Panc1 (cell line): ENCODE data around the gene CCNI. TPM values are rescaled to one million over a fixed set of nuclear protein-coding genes. Genes with fewer than 3 reads are reported as not detected.

ENCODE experiments used
- ATAC-seq: fragments of 200-7000 bp; cut with Tn5 transposase; 2 replicates; pipeline ENCODE4 v1.9.1; 2020; ENCODE audit warnings: mild to moderate bottlenecking, moderate library complexity
- BruUV-seq: library from RNA; stranded (reverse); fragments of 400-500 nt; replicated peaks from 2 replicates; lab custom pipeline; 2021; lab: Mats Ljungman, UMichigan
- CTCF ChIA-PET: fragments of 300-600 bp; sonication (Branson Sonifier 250); formaldehyde crosslinking; loops from one replicate; lab custom pipeline; 2022; ENCODE audit warnings: antibody characterized with exemption; lab: Charles Lee
- POLR2A ChIA-PET: fragments of 300-600 bp; sonication (Branson Sonifier 250); formaldehyde crosslinking; loops from one replicate; lab custom pipeline; 2022; ENCODE audit warnings: antibody characterized with exemption; lab: Charles Lee
- DNase-seq: peaks from one replicate; pipeline ENCODE4 v3.0.0-alpha.2; 2010; ENCODE audit warnings: low read depth, low spot score
- H3K27ac ChIP-seq: 2 replicates; pipeline ENCODE4 v1.5.1; 2011; ENCODE audit warnings: mild to moderate bottlenecking, low read length, inconsistent platforms
- H3K27me3 ChIP-seq: fragments of 200-500 bp; sonication (Bioruptor generic); 2 replicates; pipeline ENCODE4 v1.6.0; 2014; ENCODE audit warnings: low read length, inconsistent platforms; ENCODE audit not compliant: control insufficient read depth, insufficient read depth
- H3K36me3 ChIP-seq: fragments of 200-500 bp; sonication (Bioruptor generic); 2 replicates; pipeline ENCODE4 v1.5.1; 2014; ENCODE audit warnings: inconsistent platforms, mild to moderate bottlenecking, low read length, moderate library complexity; ENCODE audit not compliant: control insufficient read depth, insufficient read depth
- H3K4me1 ChIP-seq: 2 replicates; pipeline ENCODE4 v1.5.1; 2011; ENCODE audit warnings: inconsistent platforms, mild to moderate bottlenecking, low read length, moderate library complexity; ENCODE audit not compliant: control insufficient read depth, insufficient read depth
- H3K4me3 ChIP-seq, 2 experiments: 2 replicates each; pipeline ENCODE4 v1.5.1; 2011 to 2012; ENCODE audit warnings: low read depth in 2 of 2, low read length in 2 of 2, mild to moderate bottlenecking in 2 of 2, inconsistent platforms in 1 of 2, moderate library complexity in 1 of 2
- H3K9me3 ChIP-seq: fragments of 200-500 bp; sonication (Bioruptor generic); 2 replicates; pipeline ENCODE4 v1.5.1; 2014; ENCODE audit warnings: low read depth, mild to moderate bottlenecking, inconsistent platforms, low read length, moderate library complexity; ENCODE audit not compliant: control insufficient read depth, insufficient read depth
- POLR2AphosphoS5 ChIP-seq: IDR thresholded peaks from 2 replicates; pipeline ENCODE4 v1.6.1; 2012; ENCODE audit warnings: mild to moderate bottlenecking, low read depth, low read length, moderate library complexity
- REST ChIP-seq, 2 experiments: IDR thresholded peaks; 2 replicates each; pipeline ENCODE4 v1.6.1; 2011 to 2012; ENCODE audit warnings: low read depth in 2 of 2, control low read depth in 1 of 2, low read length in 1 of 2, mild to moderate bottlenecking in 1 of 2, moderate library complexity in 1 of 2; ENCODE audit not compliant: insufficient read depth in 1 of 2
- SIN3A ChIP-seq: IDR thresholded peaks from 2 replicates; pipeline ENCODE4 v1.6.1; 2012; ENCODE audit warnings: low read depth, mild to moderate bottlenecking, low read length, moderate library complexity, borderline replicate concordance; ENCODE audit not compliant: insufficient read depth
- TCF7L2 ChIP-seq: IDR thresholded peaks from 2 replicates; pipeline ENCODE4 v1.6.1; 2011; ENCODE audit warnings: mild to moderate bottlenecking, low read depth, low read length, inconsistent platforms
- in situ Hi-C: cut with HindIII; loops from 2 replicates; pipeline ENCODE4 v1.10.0; 2016; ENCODE audit warnings: low sequenced_read_pairs, low pct_unique_long_range_greater_than_20kb
- intact Hi-C: fragments of 100-400 bp; cut with micrococcal nuclease; formaldehyde crosslinking; loops from one replicate; pipeline ENCODE4 v1.10.0; 2022; ENCODE audit not compliant: unreplicated experiment
- total RNA-seq: library from RNA; stranded (reverse); gene quantifications from one replicate; pipeline ENCODE4 v1.2.1, GENCODE V29; 2021; ENCODE audit not compliant: unreplicated experiment
- TF ChIP-seq, protein P1 (sequence below): fragments of 450-650 bp; IDR thresholded peaks from 2 replicates; pipeline ENCODE4 v1.5.1; 2017; ENCODE audit warnings: mild to moderate bottlenecking

CCNI gene
- total RNA-seq, 1 experiment from 2014 or later: 125 TPM

DNA sequence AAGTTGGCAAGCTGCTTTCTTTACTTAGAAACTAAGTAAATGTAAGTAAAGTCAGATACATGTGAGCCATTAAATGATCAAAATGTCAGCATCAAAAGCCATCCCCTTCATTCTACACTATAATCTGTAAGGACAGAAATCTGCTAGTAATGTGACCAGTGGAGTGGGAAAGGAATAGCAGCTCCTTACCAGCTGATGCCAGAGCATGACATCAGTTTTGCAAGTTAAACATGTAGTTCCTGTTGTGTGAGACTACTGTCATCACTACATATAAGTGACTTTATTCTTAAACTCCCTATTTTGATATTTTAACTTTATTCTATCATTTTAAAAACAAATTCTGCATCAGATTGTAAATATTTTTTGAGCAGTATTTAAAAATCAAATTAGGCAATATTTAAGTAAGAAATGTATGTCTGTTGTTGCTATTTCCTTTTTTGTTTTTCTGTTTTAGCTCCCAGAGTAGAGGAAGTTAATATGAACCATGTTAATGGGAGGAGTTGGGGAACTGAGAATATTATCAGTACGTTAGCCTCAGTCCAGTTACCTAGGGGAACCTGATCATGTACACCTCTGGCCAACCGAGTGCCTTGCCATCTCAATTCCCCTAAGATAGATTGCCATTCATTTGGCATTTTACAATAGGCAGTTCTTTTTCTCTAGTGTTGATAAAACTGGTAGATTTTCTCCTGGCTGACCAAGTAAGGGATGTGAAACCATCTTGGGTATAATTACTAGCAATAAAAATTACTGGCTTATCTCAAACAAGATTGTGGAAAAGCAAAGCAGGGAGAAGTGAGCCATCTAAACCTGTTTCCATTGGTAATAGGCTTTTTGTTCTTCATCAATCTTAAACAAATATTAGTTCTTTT, 34.7 kb downstream of the CCNI start:
- TF ChIP-seq SIN3A: no peak
- TF ChIP-seq, protein P1, sequence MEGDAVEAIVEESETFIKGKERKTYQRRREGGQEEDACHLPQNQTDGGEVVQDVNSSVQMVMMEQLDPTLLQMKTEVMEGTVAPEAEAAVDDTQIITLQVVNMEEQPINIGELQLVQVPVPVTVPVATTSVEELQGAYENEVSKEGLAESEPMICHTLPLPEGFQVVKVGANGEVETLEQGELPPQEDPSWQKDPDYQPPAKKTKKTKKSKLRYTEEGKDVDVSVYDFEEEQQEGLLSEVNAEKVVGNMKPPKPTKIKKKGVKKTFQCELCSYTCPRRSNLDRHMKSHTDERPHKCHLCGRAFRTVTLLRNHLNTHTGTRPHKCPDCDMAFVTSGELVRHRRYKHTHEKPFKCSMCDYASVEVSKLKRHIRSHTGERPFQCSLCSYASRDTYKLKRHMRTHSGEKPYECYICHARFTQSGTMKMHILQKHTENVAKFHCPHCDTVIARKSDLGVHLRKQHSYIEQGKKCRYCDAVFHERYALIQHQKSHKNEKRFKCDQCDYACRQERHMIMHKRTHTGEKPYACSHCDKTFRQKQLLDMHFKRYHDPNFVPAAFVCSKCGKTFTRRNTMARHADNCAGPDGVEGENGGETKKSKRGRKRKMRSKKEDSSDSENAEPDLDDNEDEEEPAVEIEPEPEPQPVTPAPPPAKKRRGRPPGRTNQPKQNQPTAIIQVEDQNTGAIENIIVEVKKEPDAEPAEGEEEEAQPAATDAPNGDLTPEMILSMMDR: no peak
- no TSS peak for BruUV-seq
- ChIA-PET POLR2A (no interaction called here), CTCF (no interaction called here)
- Histone ChIP-seq H3K27ac (no peak overlapping the region), H3K27me3 (no peaks in the 10 kb centered on the region), H3K4me3 (no peak overlapping the region), H3K36me3 (0 out of 2 replicates have a peak, but pooled peaks cover 3% of the 10 kb centered on the region), H3K9me3 (no peaks in the 10 kb centered on the region), H3K4me1 (no peaks in the 10 kb centered on the region)
- in situ Hi-C loops: no loop called here
- no peak for ATAC-seq
- intact Hi-C loops: loop anchor here (5.0 kb wide), 1 partner anchor 529 kb away; no protein-coding TSS in a partner anchor
- DNase-seq: no peak

DNA sequence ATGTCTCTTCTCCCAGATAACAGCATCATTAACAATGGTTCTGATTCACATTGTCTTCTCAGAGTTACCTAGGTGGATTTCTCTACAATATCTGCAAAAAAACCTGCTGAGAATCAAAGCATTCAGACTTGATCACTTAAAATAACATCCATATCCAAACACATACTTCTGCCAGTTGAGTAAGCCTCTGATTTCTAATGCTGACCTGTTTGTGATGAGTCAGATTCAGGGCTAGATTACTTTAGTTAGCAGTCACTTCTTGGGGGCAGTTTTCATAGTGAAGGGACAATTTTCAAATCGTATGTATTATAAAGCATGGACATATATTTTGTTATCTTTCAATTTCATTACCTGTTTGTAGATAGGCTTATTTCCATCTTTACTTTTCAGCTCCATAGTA, 35.5 kb downstream of the CCNI start:
- H3K4me1 ChIP-seq: no peaks in the 10 kb centered on the region

GRCh38 chr4:77039796-77040195, 36.0 kb downstream of the CCNI start:
- ATAC-seq (no peak), DNase-seq (no peak)
- H3K9me3 ChIP-seq: no peaks in the 10 kb centered on the region
- H3K4me1 ChIP-seq: no peaks in the 10 kb centered on the region
- H3K4me3 ChIP-seq: no peak overlapping the region
- no peak overlapping the region for H3K27ac ChIP-seq
- no peaks in the 10 kb centered on the region for H3K27me3 ChIP-seq
- no TSS peak for BruUV-seq
- in situ Hi-C loops: no loop called here
- H3K36me3 ChIP-seq: 0 out of 2 replicates have a peak, but pooled peaks cover 3% of the 10 kb centered on the region
- intact Hi-C loops: loop anchor here (5.0 kb wide), 1 partner anchor 527 kb away; no protein-coding TSS in a partner anchor
- ChIA-PET POLR2A (no interaction called here), CTCF (no interaction called here)
- TF ChIP-seq REST (IDR thresholded peaks at IDR 0.05; ENCODE audit: insufficient read depth in 1 of 2, low read depth in 2 of 2, low read length in 1 of 2) (no peak), SIN3A (no peak), POLR2AphosphoS5 (no peak), TCF7L2 (no peak)
- TF ChIP-seq, protein P1: no peak

More for the DNA sequence above, 35.5 kb downstream of the CCNI start:
- no peak overlapping the region for H3K27ac ChIP-seq
- ATAC-seq (no peak), DNase-seq (no peak)
- BruUV-seq: no TSS peak
- 0 out of 2 replicates have a peak, but pooled peaks cover 3% of the 10 kb centered on the region for H3K36me3 ChIP-seq
- no peaks in the 10 kb centered on the region for H3K27me3 ChIP-seq
- ChIA-PET CTCF (no interaction called here), POLR2A (no interaction called here)
- H3K4me3 ChIP-seq: no peak overlapping the region
- intact Hi-C loops: loop anchor here (5.0 kb wide), 1 partner anchor 528 kb away; no protein-coding TSS in a partner anchor
- no peaks in the 10 kb centered on the region for H3K9me3 ChIP-seq
- TF ChIP-seq, protein P1: no peak
- in situ Hi-C loops: no loop called here
